HG02885 (cell line): ENCODE measurements around the gene GNMT.

Experiments used
- ATAC-seq: cut with Tn5 transposase; IDR thresholded peaks from one replicate; pipeline ENCODE4 v1.9.1; 2021; ENCODE audit warnings: mild to moderate bottlenecking; ENCODE audit not compliant: unreplicated experiment, poor library complexity

Gene GNMT

GRCh38 chr6:43009124-43009523 lies 48.6 kb downstream of the GNMT start:
- no peak for ATAC-seq

- ATAC-seq: no peak
Observed at GRCh38 chr6:43011207-43011606, 50.7 kb downstream of the GNMT start.

GRCh38 chr6:43012364-43012763 lies 51.8 kb downstream of the GNMT start:
- no peak for ATAC-seq

GRCh38 chr6:43013097-43013842 lies 52.7 kb downstream of the GNMT start:
- no peak for ATAC-seq
